ENCODE results near the gene GRIP2. TPM values are rescaled to one million over a fixed set of nuclear protein-coding genes. Genes with fewer than 3 reads are reported as not detected.

Gene GRIP2
- total RNA-seq, 1 experiment from 2014 or later: 0.57 TPM

GRCh38 chr3:14505001-14505802, 34.9 kb downstream of the GRIP2 start:
- Histone ChIP-seq H3K9me3 (replicated peaks) (no peaks in the 10 kb centered on the region; the same call in 1 of the 2 replicates), H3K36me3 (no peaks in the 10 kb centered on the region), H3K4me3 (no peak overlapping the region), H3K27ac (no peak overlapping the region), H3K27me3 (no peaks in the 10 kb centered on the region), H3K4me1 (no peaks in the 10 kb centered on the region)
- no peak for DNase-seq

DNA sequence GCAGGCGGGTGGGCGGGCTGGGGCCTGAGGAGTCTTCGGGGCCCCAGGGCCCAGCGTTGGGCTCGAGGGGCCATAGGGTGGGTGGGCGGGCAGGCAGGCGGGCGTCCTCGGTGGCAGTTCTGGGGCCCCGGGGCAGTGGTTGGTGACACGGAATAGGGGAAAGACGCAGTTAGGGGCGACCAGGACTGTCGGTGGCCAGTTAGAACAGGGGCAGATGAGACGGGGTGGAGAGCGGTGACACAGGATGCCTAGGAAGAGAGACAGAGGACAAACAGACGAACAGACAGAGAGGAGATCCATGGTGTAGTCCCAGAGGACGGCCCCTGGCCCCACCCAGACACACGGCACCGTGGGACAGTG, 36.5 kb downstream of the GRIP2 start:
- H3K4me1 ChIP-seq: no peaks in the 10 kb centered on the region
- no peaks in the 10 kb centered on the region for H3K36me3 ChIP-seq
- no peak for DNase-seq
- no peak overlapping the region for H3K27ac ChIP-seq
- H3K27me3 ChIP-seq: 0 out of 2 replicates have a peak, but pooled peaks cover 3% of the 10 kb centered on the region
- H3K4me3 ChIP-seq: no peak overlapping the region
- H3K9me3 ChIP-seq (replicated peaks): no peaks in the 10 kb centered on the region; the same call in 1 of the 2 replicates

- no peaks in the 10 kb centered on the region for H3K36me3 ChIP-seq
- no peak overlapping the region for H3K27ac ChIP-seq
- no peaks in the 10 kb centered on the region for H3K4me1 ChIP-seq
- DNase-seq: no peak
- H3K4me3 ChIP-seq: no peak overlapping the region
- H3K27me3 ChIP-seq: 0 out of 2 replicates have a peak, but pooled peaks cover 5% of the 10 kb centered on the region
- H3K9me3 ChIP-seq (replicated peaks): no peaks in the 10 kb centered on the region; the same call in 1 of the 2 replicates
Observed at GRCh38 chr3:14503033-14503705, 37.0 kb downstream of the GRIP2 start.

DNA sequence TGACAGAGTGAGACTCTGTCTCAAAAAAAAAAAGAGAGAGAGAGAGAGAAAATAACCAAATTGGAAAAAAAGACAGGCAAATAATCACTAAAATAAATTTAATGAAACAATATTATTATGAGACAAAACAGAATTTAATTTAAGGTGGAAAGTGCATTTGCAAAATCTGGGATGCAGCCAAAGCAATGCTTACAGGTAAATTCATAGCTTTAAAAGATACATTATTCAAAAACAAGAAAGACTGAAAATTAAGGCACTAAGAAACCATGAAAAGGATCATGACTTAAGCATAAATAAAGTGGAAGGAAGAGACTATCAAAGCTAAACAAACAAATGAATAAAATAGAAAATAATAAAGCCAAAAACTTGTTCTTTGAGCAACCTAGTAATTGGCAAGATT, 37.7 kb downstream of the GRIP2 start:
- Histone ChIP-seq H3K4me1 (no peaks in the 10 kb centered on the region), H3K27me3 (0 out of 2 replicates have a peak, but pooled peaks cover 5% of the 10 kb centered on the region), H3K36me3 (no peaks in the 10 kb centered on the region), H3K27ac (no peak overlapping the region), H3K9me3 (replicated peaks) (no peaks in the 10 kb centered on the region; the same call in 1 of the 2 replicates), H3K4me3 (no peak overlapping the region)
- no peak for DNase-seq

DNA sequence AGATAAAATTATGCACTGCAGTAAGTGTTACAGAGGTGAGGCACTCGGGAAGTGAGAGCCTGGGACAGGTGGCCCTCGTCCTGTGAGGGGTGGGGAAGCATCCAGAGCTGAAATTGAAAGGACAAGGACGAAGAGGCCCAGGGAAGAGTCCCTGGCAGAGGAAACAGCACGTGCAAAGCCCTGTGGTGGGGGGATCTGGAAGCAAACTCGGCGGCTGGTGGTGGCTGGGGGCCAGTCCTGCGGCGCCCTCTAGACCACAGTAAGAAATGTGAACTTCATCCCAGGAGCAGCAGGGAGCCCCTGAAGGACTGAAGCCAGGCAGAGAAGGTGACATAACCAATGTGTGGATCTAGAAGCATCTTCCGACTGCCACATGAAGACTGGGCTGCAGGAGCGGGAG, 42.8 kb downstream of the GRIP2 start:
- Histone ChIP-seq H3K4me3 (no peak overlapping the region), H3K27me3 (0 out of 2 replicates have a peak, but pooled peaks cover 13% of the 10 kb centered on the region), H3K9me3 (replicated peaks) (no peaks in the 10 kb centered on the region; the same call in 1 of the 2 replicates), H3K36me3 (no peaks in the 10 kb centered on the region), H3K27ac (no peak overlapping the region), H3K4me1 (no peaks in the 10 kb centered on the region)
- DNase-seq: peak in 1 of 2 experiments; percentile 23

- Histone ChIP-seq H3K9me3 (replicated peaks) (no peaks in the 10 kb centered on the region), H3K36me3 (no peaks in the 10 kb centered on the region), H3K27ac (no peak overlapping the region), H3K4me3 (no peak overlapping the region), H3K27me3 (0 out of 2 replicates have a peak, but pooled peaks cover 13% of the 10 kb centered on the region), H3K4me1 (no peaks in the 10 kb centered on the region)
- DNase-seq: no peak
Observed at GRCh38 chr3:14496351-14496750, 43.8 kb downstream of the GRIP2 start.

GRCh38 chr3:14494973-14495300, 45.2 kb downstream of the GRIP2 start:
- Histone ChIP-seq H3K27me3 (0 out of 2 replicates have a peak, but pooled peaks cover 13% of the 10 kb centered on the region), H3K4me1 (no peaks in the 10 kb centered on the region), H3K27ac (no peak overlapping the region), H3K9me3 (replicated peaks) (no peaks in the 10 kb centered on the region), H3K4me3 (no peak overlapping the region), H3K36me3 (no peaks in the 10 kb centered on the region)
- no peak for DNase-seq

GRCh38 chr3:14494279-14494972, 45.7 kb downstream of the GRIP2 start:
- Histone ChIP-seq H3K4me1 (no peaks in the 10 kb centered on the region), H3K27me3 (0 out of 2 replicates have a peak, but pooled peaks cover 13% of the 10 kb centered on the region), H3K36me3 (no peaks in the 10 kb centered on the region), H3K9me3 (replicated peaks) (no peaks in the 10 kb centered on the region), H3K27ac (no peak overlapping the region), H3K4me3 (no peak overlapping the region)
- DNase-seq: no peak

DNA sequence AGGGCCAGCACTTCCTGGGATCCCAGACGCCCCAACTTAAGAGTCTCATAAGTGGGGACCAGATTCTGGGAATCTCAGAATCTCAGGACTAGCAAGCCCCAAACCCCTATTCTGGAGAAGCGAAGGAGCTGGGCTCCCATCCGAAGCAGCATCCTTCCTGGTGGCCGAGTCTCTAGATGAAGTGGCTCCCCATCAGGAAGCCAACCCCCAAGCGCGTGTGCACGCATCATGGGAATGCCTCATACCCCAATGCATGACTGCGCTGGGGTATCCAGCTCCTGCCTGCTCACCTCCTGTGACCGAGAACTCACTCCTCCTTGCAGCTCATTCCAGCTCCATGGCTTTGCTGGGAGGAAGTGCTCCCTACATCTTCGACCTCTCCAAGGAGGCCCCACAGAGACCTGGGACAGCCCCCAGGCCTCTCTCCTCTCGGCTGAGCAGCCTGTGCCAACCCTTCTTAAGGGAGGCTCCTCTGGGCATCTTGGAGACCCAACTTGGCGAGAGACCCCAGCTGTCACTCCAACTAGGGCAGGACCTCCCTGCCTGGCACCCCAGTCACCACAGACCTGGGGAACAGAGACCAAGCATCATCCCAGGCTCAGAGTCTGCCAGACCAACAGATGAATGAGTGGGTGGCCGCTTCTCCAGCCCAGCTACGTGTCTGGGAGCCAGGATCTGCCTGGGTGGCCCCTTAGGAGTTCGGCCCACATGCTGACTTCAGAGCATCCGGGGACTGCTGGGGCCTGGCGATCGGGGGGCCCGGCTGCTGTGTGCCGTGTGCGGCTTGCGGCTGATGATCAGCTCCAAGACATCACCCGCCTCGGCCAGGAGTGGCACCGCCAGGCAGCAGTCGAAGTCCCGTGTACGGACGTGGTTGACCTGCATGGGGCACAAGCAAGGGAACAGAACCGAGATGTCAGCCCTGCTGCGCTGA, 46.9 kb downstream of the GRIP2 start:
- H3K4me1 ChIP-seq: 0 out of 2 replicates have a peak, but pooled peaks cover 2% of the 10 kb centered on the region
- H3K27ac ChIP-seq: no peak overlapping the region
- 0 out of 2 replicates have a peak, but pooled peaks cover 9% of the 10 kb centered on the region for H3K27me3 ChIP-seq
- no peak for DNase-seq
- no peaks in the 10 kb centered on the region for H3K36me3 ChIP-seq
- H3K9me3 ChIP-seq (replicated peaks): no peaks in the 10 kb centered on the region
- no peak overlapping the region for H3K4me3 ChIP-seq

DNA sequence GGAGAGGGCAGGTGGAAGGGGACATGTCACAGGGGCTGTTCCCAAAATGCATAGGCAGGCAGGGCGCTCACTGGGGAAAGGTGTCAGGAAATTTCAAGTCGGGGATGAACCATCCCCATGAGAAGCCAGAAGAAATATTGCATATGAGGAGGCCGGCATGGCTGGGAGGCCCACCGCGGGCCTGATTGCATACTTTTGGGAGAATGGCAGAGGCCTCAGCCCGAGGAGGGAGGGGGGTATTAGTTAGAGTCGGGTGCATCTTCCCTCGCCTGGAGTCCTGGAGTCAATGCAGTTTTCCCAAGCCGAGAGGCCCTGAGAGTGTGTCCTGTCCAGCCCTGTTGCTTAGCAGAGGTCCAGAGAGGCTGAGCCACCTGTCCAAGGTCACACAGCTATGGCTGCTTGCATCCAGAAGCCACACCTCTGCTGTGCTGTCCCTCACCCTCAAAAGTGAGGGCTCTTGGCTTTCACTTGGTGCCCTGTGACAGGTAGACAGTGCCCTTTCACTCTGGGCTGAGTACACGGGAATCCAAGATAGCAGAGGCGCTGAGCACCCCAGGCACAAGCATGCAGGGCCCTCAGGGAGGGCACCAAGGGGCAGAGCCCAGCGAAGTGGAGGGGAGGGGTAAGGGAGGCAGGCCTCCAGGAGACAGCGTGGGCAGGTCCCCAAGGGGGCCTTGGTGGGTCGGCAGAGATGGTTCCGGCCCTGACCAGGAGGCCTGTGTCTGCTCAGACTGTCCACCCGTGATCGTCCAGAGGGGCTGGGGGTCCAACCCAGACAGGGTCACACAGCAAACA, 48.5 kb downstream of the GRIP2 start:
- H3K4me1 ChIP-seq: 0 out of 2 replicates have a peak, but pooled peaks cover 2% of the 10 kb centered on the region
- no peaks in the 10 kb centered on the region for H3K9me3 ChIP-seq (replicated peaks)
- 0 out of 2 replicates have a peak, but pooled peaks cover 9% of the 10 kb centered on the region for H3K27me3 ChIP-seq
- no peaks in the 10 kb centered on the region for H3K36me3 ChIP-seq
- H3K27ac ChIP-seq: no peak overlapping the region
- H3K4me3 ChIP-seq: no peak overlapping the region
- DNase-seq: no peak

- no peak overlapping the region for H3K27ac ChIP-seq
- H3K4me1 ChIP-seq: 0 out of 2 replicates have a peak, but pooled peaks cover 2% of the 10 kb centered on the region
- 0 out of 2 replicates have a peak, but pooled peaks cover 9% of the 10 kb centered on the region for H3K27me3 ChIP-seq
- DNase-seq: no peak
- no peaks in the 10 kb centered on the region for H3K36me3 ChIP-seq
- no peaks in the 10 kb centered on the region for H3K9me3 ChIP-seq (replicated peaks)
- no peak overlapping the region for H3K4me3 ChIP-seq
Observed at GRCh38 chr3:14490831-14491230, 49.3 kb downstream of the GRIP2 start.

DNA sequence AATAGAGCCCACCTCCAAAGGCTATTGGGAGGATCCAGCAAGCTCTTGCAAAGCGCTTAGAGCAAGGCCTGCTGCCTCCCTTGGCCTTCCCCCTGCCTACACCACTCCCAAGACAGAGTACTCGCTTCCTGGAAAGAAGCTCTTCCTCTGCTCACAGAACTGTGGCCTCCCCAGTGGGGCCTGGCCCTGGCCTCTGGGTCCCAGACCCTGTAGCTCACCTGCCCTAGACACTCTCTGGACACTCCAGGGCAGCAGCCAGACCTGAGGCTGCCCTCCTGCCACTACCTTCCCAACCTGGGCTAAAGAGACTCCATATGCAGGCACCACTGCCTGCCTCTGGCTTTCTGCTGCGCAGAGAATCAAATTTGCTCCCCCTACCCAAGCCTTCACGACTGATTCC, 49.9 kb downstream of the GRIP2 start:
- Histone ChIP-seq H3K4me3 (no peak overlapping the region), H3K27me3 (0 out of 2 replicates have a peak, but pooled peaks cover 9% of the 10 kb centered on the region), H3K27ac (no peak overlapping the region), H3K4me1 (0 out of 2 replicates have a peak, but pooled peaks cover 2% of the 10 kb centered on the region), H3K9me3 (replicated peaks) (no peaks in the 10 kb centered on the region), H3K36me3 (no peaks in the 10 kb centered on the region)
- DNase-seq: no peak

GRCh38 chr3:14489641-14490040, 50.5 kb downstream of the GRIP2 start:
- DNase-seq: no peak
- Histone ChIP-seq H3K4me3 (no peak overlapping the region), H3K27me3 (0 out of 2 replicates have a peak, but pooled peaks cover 9% of the 10 kb centered on the region), H3K27ac (no peak overlapping the region), H3K9me3 (replicated peaks) (no peaks in the 10 kb centered on the region), H3K36me3 (no peaks in the 10 kb centered on the region), H3K4me1 (0 out of 2 replicates have a peak, but pooled peaks cover 2% of the 10 kb centered on the region)
